Endothelial cell of umbilical vein (primary cell): ENCODE results near the gene CDK5. TPM values are rescaled to one million over a fixed set of nuclear protein-coding genes. Genes with fewer than 3 reads are reported as not detected.

Source experiments
- BruUV-seq: library from RNA; stranded (reverse); fragments of 400-500 nt; replicated peaks from 2 replicates; lab custom pipeline; 2021; lab: Mats Ljungman, UMichigan
- CTCF ChIA-PET: fragments of 300-600, 350-600 bp; sonication (Branson Sonifier 250); formaldehyde crosslinking; loops from one replicate; lab custom pipeline; 2021; ENCODE audit warnings: antibody characterized with exemption, inconsistent platforms; lab: Charles Lee
- POLR2A ChIA-PET: fragments of 300-600, 350-600 bp; sonication (Branson Sonifier 250); formaldehyde crosslinking; loops from one replicate; lab custom pipeline; 2021; ENCODE audit warnings: antibody characterized with exemption, inconsistent platforms; lab: Charles Lee
- DNase-seq: peaks from one replicate; pipeline ENCODE4 v3.0.0-alpha.2; 2011; ENCODE audit warnings: low read depth, low spot score
- FAIRE-seq: peaks from 2 replicates; lab custom pipeline; 2011; peaks lifted over from hg19 to GRCh38; lab: Jason Lieb, UNC
- H2AFZ ChIP-seq: 2 replicates; pipeline ENCODE4 v1.6.0; 2012; ENCODE audit warnings: low read depth, low read length, control low read depth, inconsistent platforms
- H3K27ac ChIP-seq: 2 replicates; pipeline ENCODE4 v1.5.1; 2011; ENCODE audit warnings: low read depth, mild to moderate bottlenecking, control low read depth, low read length, moderate library complexity; ENCODE audit not compliant: insufficient read depth
- H3K27me3 ChIP-seq, 2 experiments: 2 replicates each; pipeline versions ENCODE4 v1.6.0 to v1.6.1; 2011; ENCODE audit warnings: low read length in 2 of 2, mixed read lengths in 1 of 2; ENCODE audit not compliant: control insufficient read depth in 2 of 2, insufficient read depth in 2 of 2
- H3K36me3 ChIP-seq, 2 experiments: 2 replicates in 1 of 2; 3 replicates in 1 of 2; pipeline ENCODE4 v1.5.1; 2011; ENCODE audit warnings: low read length in 2 of 2, mild to moderate bottlenecking in 1 of 2, moderate library complexity in 1 of 2; ENCODE audit not compliant: control insufficient read depth in 2 of 2, insufficient read depth in 2 of 2; ENCODE audit errors: extremely low read depth in 1 of 2
- H3K4me1 ChIP-seq: 3 replicates; pipeline ENCODE4 v1.5.1; 2011; ENCODE audit warnings: mild to moderate bottlenecking, low read length; ENCODE audit not compliant: control insufficient read depth, insufficient read depth; ENCODE audit errors: extremely low read depth
- H3K4me2 ChIP-seq: 2 replicates; pipeline ENCODE4 v1.6.1; 2011; ENCODE audit warnings: low read length, control low read depth, mixed read lengths; ENCODE audit not compliant: insufficient read depth
- H3K4me3 ChIP-seq, 3 experiments: fragments of 200-600 bp in 1 of 3; sonication (generic), shearing (Covaris generic) in 1 of 3; replicated peaks in 1 of 3; 2 replicates each; pipeline ENCODE4 v1.5.1; 2011 to 2016; ENCODE audit warnings: control low read depth in 3 of 3, low read length in 3 of 3, mild to moderate bottlenecking in 2 of 3, inconsistent platforms in 1 of 3, low read depth in 1 of 3, moderate library complexity in 1 of 3; ENCODE audit not compliant: insufficient read depth in 1 of 3
- H3K79me2 ChIP-seq: 2 replicates; pipeline ENCODE4 v1.6.0; 2012; ENCODE audit warnings: low read length, inconsistent platforms; ENCODE audit not compliant: control insufficient read depth, insufficient read depth
- H3K9ac ChIP-seq: replicated peaks from 2 replicates; pipeline ENCODE3; 2011; ENCODE audit warnings: low read length, control low read depth; ENCODE audit not compliant: insufficient read depth; ENCODE audit errors: extremely low read depth
- H3K9me1 ChIP-seq: replicated peaks from 3 replicates; pipeline ENCODE4 v1.6.0; 2011; ENCODE audit warnings: mild to moderate bottlenecking, low read length; ENCODE audit not compliant: control insufficient read depth, insufficient read depth; ENCODE audit errors: extremely low read depth
- H3K9me3 ChIP-seq: replicated peaks from 2 replicates; pipeline ENCODE4 v1.5.1; 2012; ENCODE audit warnings: low read length, inconsistent platforms; ENCODE audit not compliant: control insufficient read depth, insufficient read depth
- H4K20me1 ChIP-seq: replicated peaks from 2 replicates; pipeline ENCODE3; 2011; ENCODE audit warnings: mild to moderate bottlenecking, low read length; ENCODE audit not compliant: control insufficient read depth, insufficient read depth; ENCODE audit errors: extremely low read depth
- FOS ChIP-seq: IDR thresholded peaks from 2 replicates; pipeline ENCODE4 v1.6.1; 2011; ENCODE audit warnings: mild to moderate bottlenecking, low read length, moderate library complexity, borderline replicate concordance; ENCODE audit not compliant: insufficient read depth
- JUN ChIP-seq: IDR thresholded peaks from 2 replicates; pipeline ENCODE4 v1.6.1; 2011; ENCODE audit warnings: borderline replicate concordance, low read depth; ENCODE audit not compliant: insufficient read length, insufficient read depth
- MYC ChIP-seq: IDR thresholded peaks from one replicate; pipeline ENCODE4 v1.6.1; 2011; ENCODE audit warnings: mild to moderate bottlenecking, low read depth, low read length
- POLR2A ChIP-seq: IDR thresholded peaks from 2 replicates; pipeline ENCODE4 v1.6.1; 2012; ENCODE audit warnings: low read depth, mild to moderate bottlenecking, control low read depth, low read length
- POLR2AphosphoS5 ChIP-seq: IDR thresholded peaks from 2 replicates; pipeline ENCODE4 v1.6.1; 2012; ENCODE audit warnings: low read depth, mild to moderate bottlenecking, control low read depth, low read length, moderate library complexity; ENCODE audit not compliant: insufficient read depth
- dilution Hi-C: fragments of 300-500 bp; cut with MboI; formaldehyde crosslinking; loops from one replicate; pipeline ENCODE4 v1.15.0; 2019; ENCODE audit warnings: low sequenced_read_pairs; ENCODE audit not compliant: extremely low pct_ligation_motif_present
- intact Hi-C: fragments of 100-400 bp; cut with micrococcal nuclease; formaldehyde crosslinking; loops from one replicate; pipeline ENCODE4 v1.10.0; 2022
- polyA plus RNA-seq, 4 experiments: library from polyadenylated mRNA; depleted of rRNA in 3 of 4; stranded (reverse) in 3 of 4; unstranded in 1 of 4; fragments of >200 nt; gene quantifications; 2 replicates each; pipeline versions ENCODE4 v1.2.1 to v1.2.3, GENCODE V29; 2011 to 2012; ENCODE audit warnings: missing spikeins in 1 of 4
- total RNA-seq: library from RNA; stranded (reverse); gene quantifications from 2 replicates; pipeline ENCODE4 v1.2.3, GENCODE V29; 2021
- TF ChIP-seq, protein P1 (sequence below): IDR thresholded peaks from 2 replicates; pipeline ENCODE4 v1.6.1; 2011; ENCODE audit not compliant: insufficient read depth, insufficient read length
- TF ChIP-seq, protein P2 (sequence below), 2 donors: IDR thresholded peaks; 1 replicate in 1 of 2; 2 replicates in 1 of 2; pipeline ENCODE4 v1.5.1; 2011; ENCODE audit warnings: low read length in 2 of 2, mild to moderate bottlenecking in 2 of 2, moderate library complexity in 2 of 2, control low read depth in 1 of 2, inconsistent platforms in 1 of 2, low read depth in 1 of 2; ENCODE audit not compliant: insufficient read depth in 1 of 2; ENCODE audit errors: extremely low read depth in 1 of 2

Gene CDK5
- total and polyA plus RNA-seq, 2 donors (not counting 3 experiments of a cell fraction or from before 2014, with no cell fraction given): 16.5 to 38.3 TPM

DNA sequence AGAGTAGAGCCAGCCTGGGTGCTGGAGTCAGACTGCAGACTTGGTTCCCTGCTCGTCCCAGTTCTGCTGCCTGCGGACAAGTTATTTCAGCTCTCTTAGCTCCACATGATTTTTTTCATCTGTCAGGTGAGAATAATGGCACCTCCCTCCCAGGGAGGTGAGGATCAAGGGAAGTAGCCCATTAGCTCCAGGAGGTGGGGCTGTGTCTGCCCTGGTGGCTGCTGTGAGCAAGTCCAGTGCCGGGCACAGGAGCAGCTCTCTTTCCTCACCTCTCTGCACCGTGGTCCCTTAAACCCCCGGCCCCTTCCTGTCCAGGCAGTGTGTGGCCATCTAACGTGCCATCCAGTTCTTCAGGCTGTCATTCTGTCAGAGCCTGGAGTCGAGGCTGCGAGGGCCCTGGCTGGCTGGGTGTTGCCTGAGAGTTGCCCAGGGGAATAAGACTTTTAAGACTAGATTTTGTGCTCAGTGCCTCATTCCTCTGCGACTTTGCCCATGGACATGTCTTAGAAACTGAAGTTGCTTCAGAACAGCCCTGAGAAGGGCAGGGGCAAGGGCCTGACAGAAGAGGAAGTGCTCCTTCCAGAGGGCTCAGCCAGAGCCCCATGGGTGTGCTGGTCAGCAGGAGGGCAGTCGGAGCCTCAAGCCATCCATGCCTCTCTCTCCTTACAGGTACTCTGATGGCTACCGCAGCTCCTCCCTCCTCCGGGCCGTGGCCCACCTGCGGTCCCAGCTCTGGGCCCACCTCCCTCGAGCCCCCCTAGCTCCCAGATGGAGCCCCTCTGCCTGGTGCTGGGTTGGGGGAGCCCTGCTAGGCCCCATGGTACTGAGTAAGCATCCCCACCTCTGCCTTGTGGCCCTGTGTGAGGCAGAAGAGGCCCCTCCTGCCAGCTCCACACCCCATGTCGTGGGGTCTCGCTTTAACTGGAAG lies 24.5 kb downstream of the CDK5 start:
- H4K20me1 ChIP-seq: no peaks in the 10 kb centered on the region
- ChIA-PET POLR2A (no interaction called here), CTCF (interaction anchor here (1.1 to 1.7 kb wide), 2 partner anchors 15 to 91 kb away, joined by 5 to 8 read pairs; no protein-coding TSS in a partner anchor)
- H3K27ac ChIP-seq: no peak overlapping the region
- dilution Hi-C loops (no loop called here), intact Hi-C loops (no loop called here)
- no peaks in the 10 kb centered on the region for H3K9me1 ChIP-seq
- H2AFZ ChIP-seq: no peak overlapping the region
- DNase-seq: no peak
- no peak overlapping the region for H3K4me3 ChIP-seq
- TF ChIP-seq POLR2AphosphoS5: no peak
- TF ChIP-seq, protein P1, sequence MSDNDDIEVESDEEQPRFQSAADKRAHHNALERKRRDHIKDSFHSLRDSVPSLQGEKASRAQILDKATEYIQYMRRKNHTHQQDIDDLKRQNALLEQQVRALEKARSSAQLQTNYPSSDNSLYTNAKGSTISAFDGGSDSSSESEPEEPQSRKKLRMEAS: no peak
- no peak for TF ChIP-seq MYC
- TF ChIP-seq, protein P2, sequence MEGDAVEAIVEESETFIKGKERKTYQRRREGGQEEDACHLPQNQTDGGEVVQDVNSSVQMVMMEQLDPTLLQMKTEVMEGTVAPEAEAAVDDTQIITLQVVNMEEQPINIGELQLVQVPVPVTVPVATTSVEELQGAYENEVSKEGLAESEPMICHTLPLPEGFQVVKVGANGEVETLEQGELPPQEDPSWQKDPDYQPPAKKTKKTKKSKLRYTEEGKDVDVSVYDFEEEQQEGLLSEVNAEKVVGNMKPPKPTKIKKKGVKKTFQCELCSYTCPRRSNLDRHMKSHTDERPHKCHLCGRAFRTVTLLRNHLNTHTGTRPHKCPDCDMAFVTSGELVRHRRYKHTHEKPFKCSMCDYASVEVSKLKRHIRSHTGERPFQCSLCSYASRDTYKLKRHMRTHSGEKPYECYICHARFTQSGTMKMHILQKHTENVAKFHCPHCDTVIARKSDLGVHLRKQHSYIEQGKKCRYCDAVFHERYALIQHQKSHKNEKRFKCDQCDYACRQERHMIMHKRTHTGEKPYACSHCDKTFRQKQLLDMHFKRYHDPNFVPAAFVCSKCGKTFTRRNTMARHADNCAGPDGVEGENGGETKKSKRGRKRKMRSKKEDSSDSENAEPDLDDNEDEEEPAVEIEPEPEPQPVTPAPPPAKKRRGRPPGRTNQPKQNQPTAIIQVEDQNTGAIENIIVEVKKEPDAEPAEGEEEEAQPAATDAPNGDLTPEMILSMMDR (IDR thresholded peaks at IDR 0.05; ENCODE audit: extremely low read depth in 1 of 2, insufficient read depth in 1 of 2, low read depth in 1 of 2, low read length in 2 of 2): no peak
- no peak for TF ChIP-seq JUN
- no peak for TF ChIP-seq POLR2A
- TF ChIP-seq FOS: no peak
- no peak for FAIRE-seq
- BruUV-seq: no TSS peak
- H3K79me2 ChIP-seq: no peaks in the 10 kb centered on the region
- H3K9ac ChIP-seq: no peak overlapping the region
- no peaks in the 10 kb centered on the region for H3K9me3 ChIP-seq
- H3K4me2 ChIP-seq: no peak overlapping the region
- peaks cover 10% of the 10 kb centered on the region for H3K4me1 ChIP-seq
- no peaks in the 10 kb centered on the region for H3K27me3 ChIP-seq
- H3K36me3 ChIP-seq: peaks cover 0 to 17% of the 10 kb centered on the region in 2 experiments
